GM18951 (cell line): ENCODE results near the gene KANK4.
"Not testable (repeated sequence)": the region's sequence is repeated elsewhere in the genome, so short reads cannot be mapped to it uniquely, and the experiment has no call there.

Source experiments
- POLR2A ChIP-seq: IDR thresholded peaks from 4 replicates; pipeline ENCODE4 v1.6.1; 2011; ENCODE audit warnings: mild to moderate bottlenecking; ENCODE audit not compliant: insufficient read length, insufficient read depth; ENCODE audit errors: extremely low read depth
- in situ Hi-C: fragments of 300-500 bp; cut with MboI; formaldehyde crosslinking; loops from one replicate; pipeline ENCODE4 v1.12.0; 2022; ENCODE audit warnings: low sequenced_read_pairs, mixed read lengths, inconsistent platforms; ENCODE audit not compliant: unreplicated experiment

KANK4 gene

DNA sequence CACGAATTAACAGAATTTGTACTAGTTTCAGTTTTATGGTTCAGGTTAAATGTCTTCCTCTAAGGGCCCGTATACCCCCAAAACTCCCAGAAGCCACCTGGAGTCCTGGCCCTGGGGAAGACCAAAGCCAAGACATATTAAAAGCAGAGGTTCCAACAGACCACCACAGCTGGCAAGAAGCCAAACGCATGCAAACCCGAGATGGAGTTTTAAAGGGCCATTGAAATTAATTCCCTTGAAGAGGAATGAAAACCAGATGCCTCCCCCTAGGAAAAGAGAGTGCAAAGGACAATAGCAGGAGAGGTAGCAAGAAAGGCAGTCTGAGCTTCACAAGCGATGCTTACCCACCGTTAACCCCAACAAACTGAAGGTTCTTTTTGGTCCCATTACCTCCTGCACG, 48.1 kb downstream of the KANK4 start:
- TF ChIP-seq POLR2A = no peak
- in situ Hi-C loops = no loop called here

DNA sequence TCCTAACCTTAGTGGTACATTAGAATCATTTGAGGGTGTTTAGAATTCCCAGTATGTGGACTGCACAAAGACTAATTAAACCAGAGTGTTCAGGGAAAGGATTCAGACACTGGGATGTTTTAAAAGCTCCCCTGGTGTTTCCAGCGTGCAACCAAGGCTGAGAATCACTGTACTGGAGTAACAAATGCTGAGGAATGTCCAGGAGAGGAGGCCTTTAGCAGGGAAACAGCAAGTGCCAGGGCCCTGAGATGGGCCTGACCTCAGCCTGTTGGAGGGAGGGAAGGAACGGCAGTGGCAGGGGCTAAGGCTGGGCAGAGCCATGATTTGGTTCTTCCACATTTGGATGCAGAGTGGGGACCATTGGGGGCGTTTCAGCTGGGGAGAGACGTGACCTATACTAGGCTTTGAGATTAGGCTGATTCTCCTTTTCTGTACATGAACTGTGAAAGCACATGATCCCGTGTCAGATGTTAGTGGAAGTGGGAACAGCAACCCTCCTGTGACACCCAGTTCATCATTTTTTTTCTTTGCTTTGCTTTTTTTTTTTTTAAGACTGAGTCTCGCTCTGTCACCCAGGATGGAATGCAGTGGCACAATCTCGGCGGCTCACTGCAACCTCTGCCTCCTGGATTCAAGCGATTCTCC, 49.3 kb downstream of the KANK4 start:
- in situ Hi-C loops = no loop called here

DNA sequence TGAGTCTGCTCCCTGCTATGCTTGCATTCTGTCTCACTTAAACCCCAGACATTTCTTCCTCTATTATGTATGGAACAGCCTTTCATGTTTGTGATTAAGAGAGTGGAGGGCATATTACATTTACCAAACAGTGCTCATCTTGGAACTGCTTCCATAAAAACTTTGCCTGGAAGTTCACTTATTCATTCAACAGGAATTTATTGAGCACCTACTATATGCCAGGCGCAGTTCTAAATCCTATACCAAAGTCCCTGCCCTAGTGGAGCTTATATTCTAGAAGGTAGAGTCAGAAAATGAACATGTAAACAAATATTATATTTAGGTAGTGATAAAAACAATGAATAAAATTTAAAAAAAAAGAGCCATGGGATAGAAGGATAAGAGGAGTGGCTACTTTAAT, 49.8 kb downstream of the KANK4 start:
- no peak for TF ChIP-seq POLR2A
- in situ Hi-C loops = no loop called here

More for the DNA sequence above, 49.3 kb downstream of the KANK4 start:
- TF ChIP-seq POLR2A = no peak

DNA sequence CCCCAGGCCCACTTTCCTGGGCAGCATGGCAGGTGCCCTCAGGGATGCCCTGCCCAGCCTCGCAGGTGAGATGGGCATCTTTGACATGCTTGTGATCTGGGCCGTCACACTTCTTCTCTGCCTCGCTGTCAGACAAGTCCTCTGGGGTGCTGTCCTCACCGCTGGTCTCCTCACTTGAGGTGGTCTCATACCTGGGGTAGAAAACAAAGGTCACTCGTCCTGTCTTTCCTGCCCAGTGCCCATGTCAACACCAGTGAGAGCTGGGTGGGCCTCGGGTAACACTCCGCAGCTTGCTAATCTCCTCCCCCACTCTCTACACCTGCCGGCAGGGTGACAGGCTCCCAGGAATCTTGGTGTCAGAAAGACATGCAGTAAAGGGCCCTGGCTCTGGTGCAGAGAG, 50.9 kb downstream of the KANK4 start:
- in situ Hi-C loops = no loop called here

DNA sequence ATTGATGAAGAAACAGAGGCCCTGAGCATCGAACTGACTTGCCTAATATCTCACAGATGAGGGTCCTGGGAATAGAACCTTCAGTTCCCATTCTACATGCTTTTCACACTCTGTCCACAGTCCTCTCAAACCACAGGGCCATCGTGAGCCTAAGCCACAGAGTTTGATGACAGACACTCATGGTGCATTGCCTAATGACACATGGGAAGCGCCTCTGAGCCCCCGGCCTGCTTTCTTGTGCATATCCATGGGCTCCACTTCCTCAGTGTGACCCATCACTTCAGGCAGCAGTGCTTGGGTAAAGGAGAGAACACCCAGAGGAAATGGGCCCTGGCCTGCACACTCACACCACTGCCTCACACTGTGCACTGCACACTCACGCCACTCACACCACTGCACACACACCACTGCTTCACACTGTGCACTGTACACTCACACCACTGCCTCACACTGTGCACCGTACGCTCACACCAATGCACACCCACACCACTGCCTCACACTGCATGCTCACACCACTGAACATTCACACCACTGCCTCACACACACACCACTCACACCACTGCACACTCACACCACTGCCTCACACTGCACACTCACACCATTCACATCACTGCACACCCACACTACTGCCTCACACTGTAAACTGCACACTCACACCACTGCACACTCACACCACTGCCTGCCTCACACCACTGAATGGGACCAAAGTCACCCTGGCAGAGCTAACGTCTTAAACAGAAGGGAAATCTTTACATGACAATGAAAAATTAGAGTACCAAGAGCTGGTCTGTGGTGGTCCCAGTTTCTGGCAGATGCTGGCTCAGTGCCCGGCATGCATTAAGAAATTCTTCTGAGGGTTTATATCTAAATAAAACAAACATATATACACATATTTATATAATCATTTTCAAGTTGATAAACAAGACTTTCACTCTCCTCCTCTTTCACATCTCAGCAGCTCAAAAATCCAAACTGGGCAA, 53.0 kb downstream of the KANK4 start:
- TF ChIP-seq POLR2A = no peak
- in situ Hi-C loops = no loop called here

More for the DNA sequence above, 50.9 kb downstream of the KANK4 start:
- no peak for TF ChIP-seq POLR2A

DNA sequence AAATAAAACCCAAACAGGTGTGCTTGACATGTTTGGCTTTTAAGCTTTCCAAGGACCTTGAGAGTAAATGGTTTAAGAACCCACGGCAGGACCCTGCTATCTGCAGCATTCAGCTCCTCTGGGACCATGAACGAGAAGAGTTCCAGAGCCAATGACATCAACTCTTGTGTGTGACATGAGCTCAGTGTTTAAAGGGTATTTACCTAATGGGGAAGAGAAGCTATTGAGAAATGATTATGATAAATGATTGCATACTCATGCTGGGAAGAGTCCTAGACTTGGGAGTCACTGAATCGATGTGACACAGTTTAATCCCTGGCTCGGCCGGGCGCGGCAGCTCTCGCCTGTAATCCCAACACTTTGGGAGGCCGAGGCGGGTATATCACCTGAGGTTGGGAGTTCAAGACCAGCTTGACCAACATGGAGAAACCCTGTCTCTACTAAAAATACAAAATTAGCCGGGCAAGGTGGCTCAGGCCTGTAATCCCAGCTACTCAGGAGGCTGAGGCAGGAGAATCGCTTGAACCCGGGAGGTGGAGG, 55.4 kb downstream of the KANK4 start:
- TF ChIP-seq POLR2A = no peak
- in situ Hi-C loops = no loop called here

DNA sequence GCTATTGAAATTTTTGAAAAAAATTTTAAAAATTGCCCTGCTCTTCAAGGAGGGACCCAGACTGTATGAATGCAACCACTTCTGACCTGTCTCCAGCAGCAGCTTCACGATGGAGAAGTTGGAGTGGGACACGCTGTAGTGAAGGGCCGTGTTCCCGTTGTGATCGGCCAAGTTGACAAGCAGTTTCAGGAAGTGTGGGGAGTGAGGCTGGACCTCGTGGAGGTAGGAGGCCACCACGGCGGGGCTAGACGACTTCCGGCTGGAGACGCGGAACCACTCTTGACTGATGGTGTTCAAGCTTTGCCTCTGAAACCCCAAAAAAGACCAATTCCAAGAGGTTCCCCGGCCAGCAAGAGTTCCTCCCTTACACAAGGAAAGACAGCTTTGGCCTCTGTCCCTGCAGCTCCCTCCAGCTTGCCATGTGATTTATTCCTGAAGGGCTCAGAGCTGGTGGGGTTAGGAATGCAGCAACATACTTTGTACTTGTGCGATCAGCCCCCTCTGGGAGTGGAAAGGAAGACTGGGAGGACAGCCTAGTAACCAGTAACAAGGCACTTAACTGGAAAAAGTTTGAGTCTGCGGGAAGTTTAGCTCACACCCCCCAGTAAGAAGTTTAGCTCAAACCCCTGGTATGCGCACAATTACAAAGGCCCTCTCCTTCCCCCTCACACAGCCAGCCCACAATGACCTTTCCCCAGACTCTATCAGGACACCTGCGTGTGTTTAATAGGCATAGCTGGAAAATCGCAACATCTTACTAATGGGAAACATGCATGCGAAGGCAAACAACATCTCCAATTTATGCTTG, 56.0 kb downstream of the KANK4 start:
- in situ Hi-C loops = no loop called here
- no peak for TF ChIP-seq POLR2A

DNA sequence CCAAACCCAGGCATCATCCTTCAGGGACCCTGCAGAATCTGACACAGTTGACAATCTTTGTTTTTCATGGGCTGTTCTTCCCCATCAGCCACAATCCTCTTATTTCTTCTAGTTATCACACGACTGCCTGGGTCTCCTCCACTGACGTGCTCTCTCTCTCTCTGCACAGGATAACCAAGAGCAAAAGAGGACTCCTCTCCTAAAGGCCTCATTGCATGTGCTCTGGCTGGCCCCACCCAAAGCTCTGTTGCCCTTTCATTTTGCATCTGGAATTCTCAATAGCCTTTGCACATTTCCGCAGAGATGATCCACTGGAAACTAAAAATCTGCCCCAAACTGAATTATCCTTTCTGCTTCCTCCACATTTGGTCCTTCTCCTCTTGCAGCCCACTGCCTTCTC, 58.5 kb downstream of the KANK4 start:
- no peak for TF ChIP-seq POLR2A
- in situ Hi-C loops = no loop called here

DNA sequence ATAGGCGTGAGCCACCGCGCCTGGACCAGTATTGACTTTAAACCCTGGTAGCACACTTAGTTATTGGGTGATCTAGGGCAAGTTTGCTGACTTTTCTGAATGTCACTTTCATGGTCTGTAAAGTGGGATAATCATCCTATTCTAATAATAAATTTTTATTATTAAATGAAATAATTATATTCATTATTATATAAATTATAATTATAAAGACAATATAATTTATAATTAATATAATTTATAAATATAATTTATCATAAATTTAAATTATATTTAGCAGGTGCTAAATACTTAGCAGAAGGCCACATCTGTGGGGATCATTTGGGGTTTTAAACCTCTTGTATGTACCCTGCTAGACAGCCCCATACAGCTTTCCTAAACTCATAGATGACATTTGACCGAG, 59.7 kb downstream of the KANK4 start:
- in situ Hi-C loops = no loop called here
- TF ChIP-seq POLR2A = no peak

DNA sequence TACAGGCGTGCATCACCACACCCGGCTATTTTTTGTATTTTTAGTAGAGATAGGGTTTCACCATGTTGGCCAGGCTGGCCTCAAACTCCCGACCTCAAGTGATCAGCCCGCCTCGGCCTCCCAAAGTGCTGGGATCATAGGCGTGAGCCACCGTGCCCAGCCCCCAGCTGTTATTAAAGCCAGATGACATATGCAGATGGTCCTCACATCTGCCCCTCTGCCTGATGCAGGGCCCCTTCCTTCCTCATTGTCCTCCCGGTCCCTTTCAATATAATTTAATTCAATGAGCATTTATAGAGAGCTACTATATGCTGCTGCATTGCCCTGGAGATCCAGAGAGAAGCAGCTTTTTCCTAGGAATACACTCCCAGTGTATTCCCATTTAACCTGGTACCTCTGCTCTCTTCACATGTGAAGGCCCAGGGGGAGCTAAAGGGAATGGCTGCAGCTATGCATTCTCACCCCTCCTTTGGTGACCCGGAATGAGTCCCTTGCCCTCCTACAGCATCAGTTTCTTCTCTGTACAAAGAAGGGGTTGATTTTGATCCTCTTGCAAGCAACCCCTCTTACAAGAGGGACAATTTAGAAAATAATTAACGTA, 69.0 kb downstream of the KANK4 start:
- TF ChIP-seq POLR2A = no peak
- in situ Hi-C loops = no loop called here

DNA sequence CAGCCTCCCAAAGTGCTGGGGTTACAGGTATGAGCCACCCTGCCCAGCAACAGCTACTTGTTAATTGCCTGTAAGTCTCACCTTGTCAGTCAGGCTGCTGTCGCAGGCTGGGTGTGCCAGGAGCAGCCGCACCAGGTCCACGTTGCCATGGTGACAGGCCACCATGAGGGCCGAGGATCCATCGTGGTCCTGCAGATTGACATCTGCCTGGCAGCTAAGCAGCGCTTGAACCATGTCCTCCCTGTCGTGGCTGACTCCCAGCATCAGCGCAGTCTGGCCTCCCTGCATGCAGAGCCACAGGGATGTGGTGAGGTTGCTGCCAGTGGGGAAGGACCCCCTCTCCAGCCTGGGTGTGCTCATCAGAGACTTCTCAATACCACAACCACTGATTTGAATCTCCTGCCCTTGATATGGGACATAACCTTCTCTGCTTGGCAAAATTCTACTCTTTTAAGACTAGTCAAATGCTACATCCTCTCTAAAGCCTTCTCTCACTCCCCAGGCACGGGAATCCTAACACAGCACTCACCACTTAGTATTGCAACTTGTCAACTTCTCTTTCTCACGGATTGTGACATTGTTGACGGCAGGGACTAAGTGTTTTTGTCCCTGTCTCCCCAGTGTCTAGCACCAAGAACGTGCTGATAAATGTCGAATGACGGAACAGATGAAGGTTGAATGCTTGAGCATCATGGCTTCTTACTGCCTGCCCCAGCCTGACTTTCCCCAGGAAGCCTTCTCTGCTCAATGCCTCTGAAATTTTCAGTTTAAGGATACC, 71.7 kb downstream of the KANK4 start:
- TF ChIP-seq POLR2A = no peak
- in situ Hi-C loops = no loop called here

DNA sequence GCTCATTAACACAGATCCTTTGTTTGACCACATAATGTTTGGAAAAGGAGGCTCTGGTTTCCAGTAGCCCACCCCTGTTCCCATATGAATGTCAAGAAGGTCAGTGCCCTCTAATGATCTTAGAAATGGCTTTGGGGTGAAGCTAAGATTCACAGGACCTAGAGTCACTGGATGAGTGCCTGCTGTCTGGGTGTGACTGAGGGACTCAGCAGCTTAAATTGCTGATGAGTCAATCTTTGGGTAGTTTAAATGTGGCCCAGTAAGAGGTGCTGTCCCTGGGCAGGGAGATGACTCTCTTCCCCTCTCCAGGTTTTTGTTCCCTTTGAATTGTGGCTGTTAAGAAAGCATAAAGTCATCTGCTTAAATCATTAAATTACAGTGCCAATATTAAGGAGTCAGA, 74.0 kb downstream of the KANK4 start:
- no peak for TF ChIP-seq POLR2A
- in situ Hi-C loops = no loop called here

DNA sequence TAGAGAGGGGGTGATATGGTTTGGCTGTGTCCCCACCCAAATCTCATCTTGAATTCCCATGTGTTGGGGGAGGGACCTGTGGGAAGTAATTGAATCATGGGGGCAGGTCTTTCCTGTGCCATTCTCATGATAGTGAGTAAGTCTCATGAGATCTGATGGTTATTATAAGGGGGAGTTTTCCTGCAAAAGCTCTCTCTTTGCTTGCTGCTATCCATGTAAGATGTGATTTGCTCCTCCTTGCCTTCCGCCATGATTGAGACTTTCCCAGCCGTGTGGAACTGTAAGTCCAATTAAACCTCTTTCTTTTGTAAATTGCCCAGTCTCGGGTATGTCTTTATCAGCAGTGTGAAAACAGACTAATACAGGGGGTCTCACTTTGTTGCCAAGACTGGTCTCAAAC, 74.9 kb downstream of the KANK4 start:
- in situ Hi-C loops = not testable (repeated sequence)
